ENCODE results near the gene LGALS9. TPM values are rescaled to one million over a fixed set of nuclear protein-coding genes. Genes with fewer than 3 reads are reported as not detected.

The LGALS9 gene
- polyA plus RNA-seq (2011; rRNA removed) (1.2 and 1.8 TPM in 2 replicates), polyA plus RNA-seq (2017; fragmentation: RNase III; extraction: RNeasy Plus Mini Kit Qiagen cat#74134 plus additional on column Dnase treatment) (1.3 to 1.6 TPM (median 1.5 TPM) in 3 replicates), polyA minus RNA-seq (2011; rRNA and poly(A)+ RNA removed) (2.7 and 4.3 TPM in 2 replicates)
- polyA plus RNA-seq (2012; cell fraction: cytosol; rRNA removed) = 0.86 and 1.0 TPM in 2 replicates
- polyA plus RNA-seq (2012; cell fraction: nucleus; rRNA removed) = 6.1 and 6.7 TPM in 2 replicates

DNA sequence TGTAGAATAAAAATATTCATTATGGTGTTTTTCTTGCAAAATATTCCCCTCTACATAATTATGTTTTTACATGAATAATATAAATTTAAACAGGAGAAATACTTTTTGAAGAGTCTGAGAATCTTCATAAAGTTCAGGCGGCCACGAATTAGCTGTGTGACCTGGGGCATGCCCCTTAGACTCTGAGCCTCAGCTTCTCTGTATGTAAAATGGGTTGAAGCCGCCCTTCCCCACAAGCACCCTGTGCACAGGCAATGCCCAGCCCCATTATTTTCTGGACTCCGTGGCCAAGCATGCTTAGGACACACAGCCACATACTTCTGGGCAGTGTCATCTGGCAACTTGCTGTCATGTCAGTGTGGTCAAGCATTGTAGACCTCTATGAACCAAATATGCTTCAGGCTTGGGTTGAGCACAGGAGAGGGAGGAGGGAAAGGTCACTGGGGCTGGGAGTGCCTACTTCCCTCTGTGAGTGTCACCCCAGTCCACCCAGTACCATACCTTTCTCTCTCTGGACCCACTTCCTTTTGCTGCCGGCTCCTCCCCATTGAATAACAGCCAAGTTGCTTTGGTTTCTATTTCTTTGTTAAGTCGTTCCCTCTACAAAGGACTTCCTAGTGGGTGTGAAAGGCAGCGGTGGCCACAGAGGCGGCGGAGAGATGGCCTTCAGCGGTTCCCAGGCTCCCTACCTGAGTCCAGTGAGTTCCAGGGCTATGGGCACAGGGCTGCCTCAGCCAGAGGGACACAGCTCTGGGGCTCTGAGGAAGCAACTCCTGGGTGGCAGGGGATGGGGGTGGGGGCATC lies at the start of gene LGALS9:
Gene LGALS9 (plus strand): TSS at position 582 of the 804 bp plus-strand sequence. CDS start 78 bp downstream, at position 660.
- FAIRE-seq = no peak
- CTCF ChIA-PET = interaction anchor here (1.2 to 1.3 kb wide), 2 partner anchors 21 to 30 kb away, joined by 3 to 7 read pairs; no protein-coding TSS in a partner anchor
- TF ChIP-seq BHLHE40 (IDR thresholded peaks at IDR 0.05; ENCODE audit: low read depth, low read length) (no peak), JUN (IDR thresholded peaks at IDR 0.05) (no peak), CEBPB (IDR thresholded peaks at IDR 0.05) (no peak), GATA3 (IDR thresholded peaks at IDR 0.05; ENCODE audit: borderline replicate concordance) (no peak), RNF2 (IDR thresholded peaks at IDR 0.05; ENCODE audit: borderline replicate concordance, low read depth) (no peak), HDAC2 (IDR thresholded peaks at IDR 0.05) (no peak), CHD4 (IDR thresholded peaks at IDR 0.05; ENCODE audit: borderline replicate concordance) (no peak), ESRRA (IDR thresholded peaks at IDR 0.05; ENCODE audit: borderline replicate concordance, low read length) (no peak), HOXA7 (CRISPR knock-in tag; IDR thresholded peaks at IDR 0.05) (no peak), HOXB5 (CRISPR knock-in tag; IDR thresholded peaks at IDR 0.05) (no peak)
- TF ChIP-seq, protein P1, sequence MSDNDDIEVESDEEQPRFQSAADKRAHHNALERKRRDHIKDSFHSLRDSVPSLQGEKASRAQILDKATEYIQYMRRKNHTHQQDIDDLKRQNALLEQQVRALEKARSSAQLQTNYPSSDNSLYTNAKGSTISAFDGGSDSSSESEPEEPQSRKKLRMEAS (IDR thresholded peaks at IDR 0.05) = no peak
- TF ChIP-seq, protein P2, sequence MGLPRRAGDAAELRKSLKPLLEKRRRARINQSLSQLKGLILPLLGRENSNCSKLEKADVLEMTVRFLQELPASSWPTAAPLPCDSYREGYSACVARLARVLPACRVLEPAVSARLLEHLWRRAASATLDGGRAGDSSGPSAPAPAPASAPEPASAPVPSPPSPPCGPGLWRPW (IDR thresholded peaks at IDR 0.05) = no peak
- no peak within 1 kb of the TSS for H3K27ac ChIP-seq
- H3K9me3 ChIP-seq = no peaks in the 10 kb centered on the region
- no peaks in the 10 kb centered on the region for H3K4me1 ChIP-seq
- 79% methylated on average over 10 of the region's 10 CpGs for WGBS (ENCODE audit: missing lambda C conversion rate)
- POLR2A ChIA-PET = no interaction called here
- ATAC-seq = no peak
- DNase-seq (ENCODE audit: low read depth in 1 of 2, low spot score in 1 of 2) = no peak
- no peak within 1 kb of the TSS for H3K4me2 ChIP-seq
- H3K4me3 ChIP-seq = no peak within 1 kb of the TSS

DNA sequence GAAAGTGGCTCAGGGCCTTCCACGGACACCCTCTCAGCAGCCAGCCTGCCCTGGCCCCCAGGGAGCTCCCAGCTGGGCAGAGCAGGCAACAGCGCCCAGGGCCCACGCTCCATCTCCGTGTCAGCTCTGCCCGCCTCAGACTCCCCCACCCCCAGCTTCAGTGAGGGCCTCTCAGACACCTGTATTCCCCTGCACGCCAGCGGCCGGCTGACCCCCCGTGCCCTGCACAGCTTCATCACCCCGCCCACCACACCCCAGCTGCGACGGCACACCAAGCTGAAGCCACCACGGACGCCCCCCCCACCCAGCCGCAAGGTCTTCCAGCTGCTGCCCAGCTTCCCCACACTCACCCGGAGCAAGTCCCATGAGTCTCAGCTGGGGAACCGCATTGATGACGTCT lies 48.3 kb upstream of the LGALS9 start:
- FAIRE-seq = no peak
- no peak for TF ChIP-seq MAFK (IDR thresholded peaks at IDR 0.05; ENCODE audit: partially characterized antibody)
- TF ChIP-seq PHF8 (IDR thresholded peaks at IDR 0.05; ENCODE audit: borderline replicate concordance, low read depth) = no peak
- no peak for TF ChIP-seq SMC3 (IDR thresholded peaks at IDR 0.05)
- no peak for TF ChIP-seq MAZ (IDR thresholded peaks at IDR 0.05; ENCODE audit: borderline replicate concordance, low read depth, low read length)
- TF ChIP-seq ZFP36 (IDR thresholded peaks at IDR 0.05; ENCODE audit: borderline replicate concordance, partially characterized antibody) = no peak
- TF ChIP-seq, protein P3, sequence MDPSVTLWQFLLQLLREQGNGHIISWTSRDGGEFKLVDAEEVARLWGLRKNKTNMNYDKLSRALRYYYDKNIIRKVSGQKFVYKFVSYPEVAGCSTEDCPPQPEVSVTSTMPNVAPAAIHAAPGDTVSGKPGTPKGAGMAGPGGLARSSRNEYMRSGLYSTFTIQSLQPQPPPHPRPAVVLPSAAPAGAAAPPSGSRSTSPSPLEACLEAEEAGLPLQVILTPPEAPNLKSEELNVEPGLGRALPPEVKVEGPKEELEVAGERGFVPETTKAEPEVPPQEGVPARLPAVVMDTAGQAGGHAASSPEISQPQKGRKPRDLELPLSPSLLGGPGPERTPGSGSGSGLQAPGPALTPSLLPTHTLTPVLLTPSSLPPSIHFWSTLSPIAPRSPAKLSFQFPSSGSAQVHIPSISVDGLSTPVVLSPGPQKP (IDR thresholded peaks at IDR 0.05; ENCODE audit: low read depth, low read length) = no peak
- TF ChIP-seq, protein P1 (IDR thresholded peaks at IDR 0.05) = no peak
- TF ChIP-seq FOSL2 (IDR thresholded peaks at IDR 0.05) = no peak
- TF ChIP-seq FOSL2 (CRISPR knock-in tag; IDR thresholded peaks at IDR 0.05) = no peak
- TF ChIP-seq POLR2AphosphoS2 (conservative IDR thresholded peaks at IDR 0.05; ENCODE audit: low read length) = no peak
- ATAC-seq = no peak
- DNase-seq (ENCODE audit: low read depth in 1 of 2, low spot score in 1 of 2) = no peak
- Histone ChIP-seq H3K4me3 (no peak overlapping the region), H3K27ac (no peak overlapping the region), H3K9me3 (no peaks in the 10 kb centered on the region), H3K4me1 (peaks cover 47% of the 10 kb centered on the region), H3K4me2 (no peak overlapping the region)
- POLR2A ChIA-PET = no interaction called here
- WGBS (ENCODE audit: missing lambda C conversion rate) = 92% methylated on average over 7 of the region's 18 CpGs
- CTCF ChIA-PET = interaction anchor here (0.6 to 25.8 kb wide), 5 partner anchors 10 to 201 kb away, joined by 3 to 523 read pairs (median 4); no protein-coding TSS in a partner anchor
